OCI-LY1 (cell line): ENCODE results near the gene NPB.

ENCODE experiments used
- H2AFZ ChIP-seq: fragments of 200-600 bp; sonication (generic), shearing (Covaris generic); 2 replicates; pipeline ENCODE4 v1.6.0; 2014; ENCODE audit warnings: antibody characterized with exemption, mild to moderate bottlenecking, low read length
- H3F3A ChIP-seq: fragments of 200-600 bp; sonication (generic), shearing (Covaris generic); 2 replicates; pipeline ENCODE4 v1.6.0; 2014; ENCODE audit warnings: mild to moderate bottlenecking, antibody characterized with exemption, low read length, moderate library complexity; ENCODE audit not compliant: insufficient read depth
- H3K27ac ChIP-seq: fragments of 200-600 bp; sonication (generic); 2 replicates; pipeline ENCODE4 v1.5.1; 2014; ENCODE audit warnings: low read length, mixed run types, mild to moderate bottlenecking, low read depth; ENCODE audit not compliant: poor library complexity, severe bottlenecking
- H3K27me3 ChIP-seq: fragments of 200-600 bp; sonication (generic); 2 replicates; pipeline ENCODE4 v1.6.0; 2014; ENCODE audit warnings: antibody characterized with exemption, mild to moderate bottlenecking, low read length, moderate library complexity; ENCODE audit not compliant: insufficient read depth
- H3K36me3 ChIP-seq: fragments of 200-600 bp; sonication (generic); 2 replicates; pipeline ENCODE4 v1.6.1; 2014; ENCODE audit warnings: mild to moderate bottlenecking, antibody characterized with exemption, low read length, moderate library complexity, mixed read lengths; ENCODE audit not compliant: insufficient read depth
- H3K4me1 ChIP-seq: fragments of 200-600 bp; sonication (generic); 2 replicates; pipeline ENCODE4 v1.5.1; 2014; ENCODE audit warnings: mild to moderate bottlenecking, low read length, moderate library complexity; ENCODE audit not compliant: insufficient read depth, severe bottlenecking
- H3K4me2 ChIP-seq: fragments of 200-600 bp; sonication (generic), shearing (Covaris generic); 2 replicates; pipeline ENCODE4 v1.6.1; 2014; ENCODE audit warnings: low read length
- H3K4me3 ChIP-seq: fragments of 200-600 bp; sonication (generic); 2 replicates; pipeline ENCODE4 v1.5.1; 2014; ENCODE audit warnings: low read length, low read depth, mild to moderate bottlenecking, mixed read lengths; ENCODE audit not compliant: poor library complexity, severe bottlenecking
- H3K79me2 ChIP-seq: fragments of 200-600 bp; shearing (Covaris generic); 2 replicates; pipeline ENCODE4 v1.6.1; 2016; ENCODE audit warnings: mixed run types, low read length, mixed read lengths; ENCODE audit not compliant: insufficient read depth
- H3K9ac ChIP-seq: fragments of 200-600 bp; sonication (generic), shearing (Covaris generic); 2 replicates; pipeline ENCODE4 v1.6.1; 2014; ENCODE audit warnings: mild to moderate bottlenecking, low read length, mixed read lengths
- H3K9me2 ChIP-seq: fragments of 200-600 bp; sonication (generic), shearing (Covaris generic); 2 replicates; pipeline ENCODE4 v1.6.1; 2014; ENCODE audit warnings: low read depth, mild to moderate bottlenecking, low read length, mixed read lengths
- H3K9me3 ChIP-seq: fragments of 200-600 bp; shearing (Covaris generic); 2 replicates; pipeline ENCODE4 v1.6.1; 2014; ENCODE audit warnings: low read length, mixed read lengths
- H4K20me1 ChIP-seq: fragments of 200-600 bp; sonication (generic), shearing (Covaris generic); 2 replicates; pipeline ENCODE4 v1.6.0; 2016; ENCODE audit warnings: mild to moderate bottlenecking, low read length; ENCODE audit not compliant: insufficient read depth
- EZH2 ChIP-seq: fragments of 200-600 bp; sonication (generic), shearing (Covaris generic); IDR thresholded peaks from 2 replicates; pipeline ENCODE4 v1.8.0; 2017; ENCODE audit warnings: borderline replicate concordance, mixed run types, mild to moderate bottlenecking, antibody characterized with exemption, low read length, moderate library complexity, mixed read lengths
- TF ChIP-seq, protein P1 (sequence below): fragments of 200-600 bp; sonication (generic), shearing (Covaris generic); IDR thresholded peaks from 2 replicates; pipeline ENCODE4 v1.5.1; 2017; ENCODE audit warnings: mild to moderate bottlenecking, antibody characterized with exemption, low read length, moderate library complexity, mixed read lengths

The NPB gene

DNA sequence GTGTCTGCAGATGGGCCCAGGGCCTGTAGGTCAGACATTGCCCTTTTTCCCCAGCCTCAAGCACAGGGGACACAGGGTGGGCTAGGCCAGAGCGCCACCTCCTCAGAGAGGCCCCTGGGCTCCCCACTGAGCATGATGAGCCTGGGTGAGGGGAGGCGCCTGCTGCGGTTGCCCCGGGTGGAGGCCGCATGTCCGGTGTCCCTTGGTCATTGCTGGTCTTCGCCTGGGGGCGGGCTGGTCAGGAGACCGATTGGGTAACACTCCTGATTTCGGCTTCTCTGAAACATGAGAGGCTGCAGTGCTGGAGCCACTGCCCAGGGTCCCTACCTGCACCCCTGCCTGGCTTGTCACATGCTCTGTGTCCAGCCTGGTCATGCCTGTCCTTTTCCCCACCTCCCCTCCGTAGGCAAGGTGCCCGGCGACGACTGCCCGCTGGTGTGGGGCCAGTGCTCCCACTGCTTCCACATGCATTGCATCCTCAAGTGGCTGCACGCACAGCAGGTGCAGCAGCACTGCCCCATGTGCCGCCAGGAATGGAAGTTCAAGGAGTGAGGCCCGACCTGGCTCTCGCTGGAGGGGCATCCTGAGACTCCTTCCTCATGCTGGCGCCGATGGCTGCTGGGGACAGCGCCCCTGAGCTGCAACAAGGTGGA is 2.4 kb upstream of the NPB start:
- Histone ChIP-seq H3K27ac (no peak overlapping the region), H3F3A (no peaks in the 10 kb centered on the region), H3K4me2 (no peak overlapping the region), H3K9ac (no peak overlapping the region), H3K4me3 (no peak overlapping the region), H3K27me3 (peaks cover 4% of the 10 kb centered on the region; the same call in 1 of the 2 replicates), H4K20me1 (no peaks in the 10 kb centered on the region), H3K36me3 (peaks cover 62% of the 10 kb centered on the region), H3K4me1 (peaks cover 9% of the 10 kb centered on the region), H3K79me2 (no peaks in the 10 kb centered on the region), H3K9me2 (no peaks in the 10 kb centered on the region), H3K9me3 (no peaks in the 10 kb centered on the region), H2AFZ (no peak overlapping the region)
- no peak for TF ChIP-seq EZH2

DNA sequence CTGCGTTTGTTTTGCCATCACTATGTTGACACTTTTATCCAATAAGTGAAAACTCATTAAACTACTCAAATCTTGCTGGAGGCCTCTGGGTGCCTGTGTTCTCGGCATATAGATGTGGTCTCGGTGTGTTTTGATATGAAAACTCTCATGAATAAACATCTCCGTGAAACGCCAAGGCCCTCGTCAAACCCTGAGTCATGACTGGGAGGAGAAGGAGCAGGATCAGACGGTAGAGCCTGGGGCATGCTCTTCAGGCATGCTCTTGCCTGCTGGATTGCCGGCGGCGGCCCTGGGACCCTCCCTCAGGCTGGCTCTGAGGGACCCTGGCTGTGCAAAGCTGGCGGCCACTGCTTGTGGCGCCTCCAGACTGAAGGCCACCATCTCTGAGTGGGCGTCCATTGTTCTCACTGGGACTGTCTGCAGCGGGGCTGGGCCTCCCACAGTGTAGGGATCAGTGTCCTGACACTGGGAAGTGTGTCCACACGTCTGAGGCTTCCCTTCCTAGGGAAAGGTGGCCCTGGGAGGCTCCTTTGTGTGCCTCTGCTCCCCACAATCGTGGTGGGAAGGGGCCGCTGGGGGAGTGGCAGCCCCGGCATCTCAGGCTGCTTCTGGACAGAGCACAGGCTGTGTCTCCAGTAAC is 1.7 kb upstream of the NPB start:
- Histone ChIP-seq H3K4me3 (no peak overlapping the region), H3K9me2 (no peaks in the 10 kb centered on the region), H3K27me3 (peaks cover 4% of the 10 kb centered on the region; the same call in 1 of the 2 replicates), H3K36me3 (peaks cover 66% of the 10 kb centered on the region), H3K9me3 (no peaks in the 10 kb centered on the region), H3K4me2 (no peak overlapping the region), H4K20me1 (no peaks in the 10 kb centered on the region), H3K4me1 (peaks cover 9% of the 10 kb centered on the region), H3K79me2 (no peaks in the 10 kb centered on the region), H3F3A (no peaks in the 10 kb centered on the region), H3K27ac (no peak overlapping the region), H3K9ac (no peak overlapping the region), H2AFZ (no peak overlapping the region)
- TF ChIP-seq, protein P1, sequence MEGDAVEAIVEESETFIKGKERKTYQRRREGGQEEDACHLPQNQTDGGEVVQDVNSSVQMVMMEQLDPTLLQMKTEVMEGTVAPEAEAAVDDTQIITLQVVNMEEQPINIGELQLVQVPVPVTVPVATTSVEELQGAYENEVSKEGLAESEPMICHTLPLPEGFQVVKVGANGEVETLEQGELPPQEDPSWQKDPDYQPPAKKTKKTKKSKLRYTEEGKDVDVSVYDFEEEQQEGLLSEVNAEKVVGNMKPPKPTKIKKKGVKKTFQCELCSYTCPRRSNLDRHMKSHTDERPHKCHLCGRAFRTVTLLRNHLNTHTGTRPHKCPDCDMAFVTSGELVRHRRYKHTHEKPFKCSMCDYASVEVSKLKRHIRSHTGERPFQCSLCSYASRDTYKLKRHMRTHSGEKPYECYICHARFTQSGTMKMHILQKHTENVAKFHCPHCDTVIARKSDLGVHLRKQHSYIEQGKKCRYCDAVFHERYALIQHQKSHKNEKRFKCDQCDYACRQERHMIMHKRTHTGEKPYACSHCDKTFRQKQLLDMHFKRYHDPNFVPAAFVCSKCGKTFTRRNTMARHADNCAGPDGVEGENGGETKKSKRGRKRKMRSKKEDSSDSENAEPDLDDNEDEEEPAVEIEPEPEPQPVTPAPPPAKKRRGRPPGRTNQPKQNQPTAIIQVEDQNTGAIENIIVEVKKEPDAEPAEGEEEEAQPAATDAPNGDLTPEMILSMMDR = no peak
- TF ChIP-seq EZH2 = no peak

DNA sequence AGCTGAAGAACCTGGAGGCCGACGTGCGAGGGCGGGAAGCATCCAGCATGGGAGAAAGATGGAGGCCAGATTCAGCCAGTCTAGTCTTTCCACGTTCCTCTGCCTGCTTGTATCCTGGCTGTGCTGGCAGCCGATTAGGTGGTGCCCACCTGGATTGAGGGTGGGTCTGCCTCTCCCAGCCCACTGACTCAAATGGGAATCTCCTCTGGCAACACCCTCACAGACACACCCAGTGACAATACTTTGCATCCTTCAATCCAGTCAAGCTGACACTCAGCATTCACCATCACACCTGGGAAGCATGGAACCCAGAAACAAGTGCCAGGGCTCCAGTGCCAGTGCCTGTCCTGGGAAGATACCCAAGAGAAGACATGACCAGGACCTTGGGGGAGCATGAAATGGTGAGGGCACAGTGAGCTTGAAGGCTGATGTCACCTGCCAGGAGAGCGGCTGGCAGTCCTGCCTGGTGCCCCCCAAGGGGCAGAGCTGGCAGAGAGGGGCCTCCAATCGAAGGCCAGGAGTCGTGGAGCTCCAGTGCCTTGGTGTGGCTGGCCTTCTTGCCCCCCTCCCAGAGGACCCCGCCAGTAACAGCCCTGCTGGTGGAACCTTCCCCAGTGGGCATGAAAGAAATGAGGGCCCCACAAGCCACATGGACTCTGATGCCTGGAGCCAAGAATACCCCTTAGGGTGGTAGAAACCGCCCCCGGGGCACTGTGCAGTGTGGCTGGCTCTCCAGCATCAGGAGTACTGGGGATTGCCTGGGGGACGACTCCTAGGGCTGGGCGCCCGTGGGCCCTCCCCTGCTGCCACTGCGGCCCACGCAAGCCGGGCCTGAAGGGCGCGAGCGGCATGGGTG is 643 bp upstream of the NPB start:
- Histone ChIP-seq H3K4me2 (no peak overlapping the region), H4K20me1 (no peaks in the 10 kb centered on the region), H3K9me2 (no peaks in the 10 kb centered on the region), H2AFZ (no peak overlapping the region), H3K4me1 (peaks cover 9% of the 10 kb centered on the region), H3K79me2 (no peaks in the 10 kb centered on the region), H3K27me3 (peaks cover 4% of the 10 kb centered on the region; the same call in 1 of the 2 replicates), H3F3A (no peaks in the 10 kb centered on the region), H3K9ac (no peak overlapping the region), H3K27ac (no peak overlapping the region), H3K9me3 (no peaks in the 10 kb centered on the region), H3K36me3 (peaks cover 70% of the 10 kb centered on the region), H3K4me3 (no peak overlapping the region)
- TF ChIP-seq, protein P1 = no peak
- TF ChIP-seq EZH2 = no peak
